ENCODE data around the gene TXNDC11.

Gene TXNDC11

DNA sequence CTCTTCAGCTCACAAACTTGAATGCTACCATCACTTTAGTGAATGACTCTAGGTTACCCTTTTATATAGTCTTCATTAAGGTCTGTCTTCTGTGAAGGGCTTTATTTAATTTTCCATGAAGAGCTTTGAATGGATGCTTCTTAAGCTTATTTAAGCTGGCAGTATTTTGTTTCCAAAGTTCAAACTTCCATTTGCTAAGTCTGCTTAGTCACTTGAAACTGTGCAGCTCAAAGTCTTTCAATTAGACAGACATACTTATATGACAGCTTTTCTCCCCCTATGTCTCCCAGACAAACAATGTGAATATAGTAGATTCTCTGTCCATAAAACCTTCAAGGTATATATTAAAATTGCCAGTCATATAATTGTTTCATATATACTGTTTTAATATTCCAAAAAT lies 23.5 kb downstream of the TXNDC11 start:
- no peak for DNase-seq (ENCODE audit: low read depth)

GRCh38 chr16:11717811-11718210 lies 24.8 kb downstream of the TXNDC11 start:
- no peak for DNase-seq (ENCODE audit: low read depth)

DNA sequence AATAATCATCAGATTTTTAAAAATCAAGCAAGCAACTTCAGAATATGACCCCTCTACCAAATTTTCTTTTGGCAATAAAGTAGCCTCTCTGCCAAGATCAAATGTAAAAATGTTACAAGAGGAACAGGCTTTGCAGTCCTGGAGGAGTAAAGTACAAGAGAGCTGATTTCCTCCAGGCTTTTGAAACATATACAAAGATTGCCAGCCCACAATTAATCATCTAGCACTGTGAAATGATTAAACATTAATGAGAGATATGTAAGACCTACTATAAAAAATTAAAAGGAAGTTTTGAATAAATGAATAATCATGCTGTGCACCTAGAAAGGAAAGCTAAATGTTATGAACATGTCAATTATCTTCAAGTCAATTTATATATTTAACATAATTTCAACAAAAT lies 26.3 kb downstream of the TXNDC11 start:
- no peak for DNase-seq (ENCODE audit: low read depth)

DNA sequence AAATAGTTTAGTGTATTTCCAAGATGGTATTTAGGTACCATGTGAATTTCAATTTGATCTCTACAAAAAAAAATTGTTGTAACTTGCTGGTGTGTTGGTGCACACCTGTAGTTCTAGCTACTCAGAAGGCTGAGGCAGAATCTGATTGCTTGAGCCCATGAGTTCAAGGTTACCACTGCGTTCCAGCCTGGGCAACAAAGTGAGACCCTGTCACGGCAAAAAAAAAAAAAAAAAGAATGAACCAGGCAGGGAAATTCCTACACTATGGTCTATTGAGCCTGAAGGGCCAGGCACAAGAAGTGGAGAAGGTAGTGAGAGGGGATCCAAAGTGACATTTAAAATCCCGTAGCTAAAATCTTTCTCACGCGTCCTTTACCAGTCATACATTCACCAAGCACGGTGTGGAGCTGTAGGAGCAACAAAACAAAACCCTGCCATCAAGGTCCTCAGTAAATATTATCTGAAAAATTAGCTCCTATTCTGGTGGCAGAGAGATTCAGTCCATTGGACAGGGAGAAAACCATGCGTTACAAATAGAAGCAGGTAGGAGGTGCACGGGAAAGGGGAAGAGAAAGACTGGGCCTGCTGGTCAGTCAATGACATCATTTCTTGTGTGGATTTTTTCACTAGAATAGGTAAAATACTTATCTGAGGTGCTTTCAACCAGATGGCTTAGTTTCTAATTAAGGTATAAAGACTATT lies 27.3 kb downstream of the TXNDC11 start:
- no peak for DNase-seq (ENCODE audit: low read depth)

DNA sequence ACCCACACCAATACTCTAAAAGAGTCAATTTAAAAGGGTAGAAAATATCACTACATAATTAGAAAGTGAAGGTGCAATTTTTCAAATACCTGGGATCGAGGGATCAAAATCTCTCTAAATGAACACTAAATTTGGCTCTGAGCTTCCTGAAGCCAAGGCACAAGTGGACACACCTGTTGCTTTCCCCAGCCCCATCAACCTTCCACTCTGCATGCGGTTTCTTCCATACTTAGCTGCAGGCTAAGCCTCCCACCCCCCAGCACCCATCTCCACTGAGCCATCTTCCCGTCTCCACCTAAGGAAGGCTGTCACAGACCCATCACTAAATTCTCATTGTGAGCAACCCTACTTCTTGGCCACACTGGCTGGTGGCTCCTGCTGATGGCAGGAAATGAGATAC lies 30.5 kb downstream of the TXNDC11 start:
- DNase-seq (ENCODE audit: low read depth) = no peak

GRCh38 chr16:11711662-11712061 lies 31.0 kb downstream of the TXNDC11 start:
- no peak for DNase-seq (ENCODE audit: low read depth)

GRCh38 chr16:11708421-11708820 lies 34.2 kb downstream of the TXNDC11 start:
- DNase-seq (ENCODE audit: low read depth) = no peak

DNA sequence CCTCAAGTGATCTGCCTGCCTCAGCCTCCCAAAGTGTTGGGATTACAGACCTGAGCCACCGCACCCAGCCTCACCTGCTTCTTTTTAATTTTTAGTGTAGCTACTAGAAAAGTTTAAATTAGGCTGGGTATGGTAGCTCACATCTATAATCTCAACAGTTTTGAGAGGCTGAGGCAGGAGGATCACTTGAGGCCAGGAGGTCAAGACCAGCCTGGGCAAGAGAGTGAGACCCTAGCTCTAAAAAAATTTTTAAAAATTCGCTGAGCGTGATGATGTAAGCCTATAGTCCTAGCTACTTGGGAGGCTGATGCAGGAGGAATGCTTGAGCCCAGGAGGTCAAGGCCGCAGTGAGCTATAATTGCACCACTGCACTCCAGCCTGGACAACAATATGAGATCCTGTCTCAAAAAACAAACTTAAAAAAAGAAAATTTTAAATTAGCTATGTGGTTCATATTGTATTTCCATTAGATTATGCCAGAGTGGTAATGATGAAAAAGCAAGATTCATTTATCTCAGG lies 34.9 kb downstream of the TXNDC11 start:
- no peak for DNase-seq (ENCODE audit: low read depth)

- no peak for DNase-seq (ENCODE audit: low read depth)
Observed at GRCh38 chr16:11706180-11706742, 36.4 kb downstream of the TXNDC11 start.

DNA sequence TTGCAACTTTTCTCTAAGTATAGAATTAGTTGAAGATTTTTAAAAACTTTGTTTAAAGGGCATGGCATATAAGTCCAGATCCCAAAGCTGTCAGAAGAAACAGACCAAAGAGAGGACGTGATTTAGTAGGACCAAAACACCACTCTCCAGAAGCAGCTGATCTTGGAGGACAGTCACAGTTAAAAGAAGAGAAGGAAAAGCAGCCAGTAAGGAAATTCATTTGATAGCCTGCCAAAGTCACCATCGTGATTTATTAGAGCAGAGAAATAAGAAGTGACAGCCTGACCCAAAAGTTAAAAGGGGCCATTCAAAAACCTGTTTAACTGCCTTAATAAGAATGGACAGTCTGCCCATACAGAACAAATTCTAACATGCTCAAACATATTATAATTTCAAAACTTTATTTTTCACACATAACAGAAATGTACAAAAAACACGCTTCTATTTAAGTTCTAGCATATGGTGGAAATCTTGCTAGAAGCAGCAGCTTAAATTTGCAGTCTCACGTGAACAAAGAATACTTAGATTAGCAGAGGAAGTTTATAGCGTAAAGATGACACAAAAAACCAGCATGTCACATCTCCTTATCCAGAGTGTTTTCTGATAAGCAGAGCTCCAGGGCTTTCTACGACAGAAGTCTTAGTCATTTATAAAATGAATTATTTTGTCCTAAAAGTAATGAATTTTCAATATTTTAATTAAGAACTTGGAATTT lies 37.2 kb downstream of the TXNDC11 start:
- DNase-seq (ENCODE audit: low read depth) = no peak

DNA sequence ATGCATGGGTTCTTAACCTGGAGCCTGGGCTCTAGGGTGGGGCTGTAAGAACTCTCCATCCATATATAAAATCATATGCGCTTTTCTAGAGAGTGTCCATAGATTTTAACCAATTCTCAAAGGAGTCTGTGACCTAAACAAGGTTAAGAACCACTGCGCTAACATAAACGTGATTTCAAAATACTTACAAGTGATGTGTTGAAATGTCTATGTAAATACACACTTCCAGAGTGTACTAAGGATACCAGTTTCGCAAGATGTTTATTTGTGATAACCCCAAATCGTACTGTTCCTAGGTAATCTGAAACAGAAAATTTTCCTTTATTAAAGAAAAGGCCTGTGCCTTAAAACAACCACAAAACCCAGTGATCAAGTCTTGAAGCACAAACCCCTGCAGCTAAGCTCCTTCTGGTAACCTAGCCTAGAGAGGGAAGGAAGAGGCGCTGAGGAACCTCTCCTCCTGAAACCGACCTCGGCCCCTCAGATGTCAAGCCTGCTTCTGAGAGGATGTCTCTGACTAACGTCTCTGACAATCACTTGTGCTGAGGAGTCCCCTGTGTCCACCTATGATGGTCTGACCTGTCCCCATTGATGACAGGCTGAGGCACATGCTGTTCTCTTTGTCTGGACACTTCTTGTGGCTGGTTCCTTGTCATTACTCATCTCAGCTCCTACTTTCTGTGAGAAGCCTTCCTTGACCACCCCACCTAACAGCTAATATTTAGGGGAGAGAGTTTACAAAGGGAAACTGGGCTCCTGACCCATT lies 42.2 kb downstream of the TXNDC11 start:
- DNase-seq (ENCODE audit: low read depth) = no peak

- DNase-seq (ENCODE audit: low read depth) = no peak
Observed at GRCh38 chr16:11699234-11699894, 43.3 kb downstream of the TXNDC11 start.

GRCh38 chr16:11698271-11698689 lies 44.4 kb downstream of the TXNDC11 start:
- DNase-seq (ENCODE audit: low read depth) = no peak

- DNase-seq (ENCODE audit: low read depth) = no peak
Observed at GRCh38 chr16:11697319-11697718, 45.3 kb downstream of the TXNDC11 start.

- no peak for DNase-seq (ENCODE audit: low read depth)
Observed at GRCh38 chr16:11696266-11697012, 46.2 kb downstream of the TXNDC11 start.

DNA sequence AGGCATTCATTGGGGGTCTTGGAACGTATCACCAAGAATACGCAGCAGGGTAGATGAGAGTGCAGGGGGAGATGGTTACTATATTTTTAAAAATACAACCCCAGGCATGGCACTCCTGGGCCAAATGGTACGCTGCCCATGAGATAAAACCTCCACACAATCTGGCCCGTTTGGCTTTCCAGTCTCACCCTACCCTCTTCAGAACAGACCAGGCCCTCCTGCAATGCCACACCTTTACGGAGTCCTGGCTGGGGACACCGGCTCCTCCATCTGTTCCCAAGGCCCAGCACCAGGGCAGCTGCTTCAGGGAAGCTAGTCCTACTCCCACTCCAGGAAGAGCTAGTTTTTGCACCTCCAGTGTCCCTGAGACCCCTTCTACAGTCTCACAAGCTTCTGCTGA lies 50.0 kb downstream of the TXNDC11 start:
- no peak for DNase-seq (ENCODE audit: low read depth)

- no peak for DNase-seq (ENCODE audit: low read depth)
Observed at GRCh38 chr16:11692171-11692570, 50.5 kb downstream of the TXNDC11 start.

- DNase-seq (ENCODE audit: low read depth) = no peak
Observed at GRCh38 chr16:11691771-11692170, 50.9 kb downstream of the TXNDC11 start.

GRCh38 chr16:11691235-11691634 lies 51.4 kb downstream of the TXNDC11 start:
- DNase-seq (ENCODE audit: low read depth) = no peak

GRCh38 chr16:11689031-11689840 lies 53.4 kb downstream of the TXNDC11 start:
- DNase-seq (ENCODE audit: low read depth) = no peak
